IMR-90 (cell line): Measurements from ENCODE around the gene RASGRP3.

Experiments used
- CEBPB ChIP-seq: IDR thresholded peaks from 2 replicates; pipeline ENCODE4 v1.6.1; 2012; ENCODE audit warnings: low read depth, low read length, improper control_type of control experiment
- CHD1 ChIP-seq: IDR thresholded peaks from 2 replicates; pipeline ENCODE4 v1.6.1; 2012; ENCODE audit warnings: low read depth, low read length, improper control_type of control experiment
- CTCF ChIP-seq: conservative IDR thresholded peaks from 2 replicates; pipeline ENCODE4 v1.5.1; 2012; ENCODE audit warnings: mild to moderate bottlenecking, low read depth, low read length, improper control_type of control experiment
- POLR2A ChIP-seq: IDR thresholded peaks from 2 replicates; pipeline ENCODE4 v1.6.1; 2012; ENCODE audit warnings: mild to moderate bottlenecking, low read depth, low read length

DNA sequence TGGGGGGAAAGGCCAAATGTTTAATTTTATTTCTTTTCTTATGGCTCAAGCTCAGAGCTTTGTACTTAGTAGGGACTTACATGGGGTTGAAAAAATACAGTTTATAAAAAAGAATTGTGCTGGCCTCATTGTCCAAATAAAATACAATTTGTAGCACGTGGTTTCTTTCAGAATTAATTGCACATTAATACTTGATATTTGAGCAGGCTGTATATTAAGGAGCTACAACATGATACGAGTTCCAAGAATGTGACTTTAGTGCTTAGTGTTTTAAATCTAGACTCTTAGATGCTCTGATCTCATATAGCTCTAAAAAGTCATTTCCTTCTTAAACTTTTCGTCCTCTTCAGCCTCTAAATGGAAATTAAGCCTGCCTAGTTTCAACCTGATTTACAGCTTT is 46.4 kb upstream of the RASGRP3 start:
- TF ChIP-seq CTCF = no peak
- no peak for TF ChIP-seq POLR2A
- TF ChIP-seq CHD1 = no peak
- no peak for TF ChIP-seq CEBPB
